HG03175 (cell line): ENCODE measurements around the gene MPC2.
"Not testable (repeated sequence)": the region's sequence is repeated elsewhere in the genome, so short reads cannot be mapped to it uniquely, and the experiment has no call there.

Source experiments
- ATAC-seq: cut with Tn5 transposase; IDR thresholded peaks from one replicate; pipeline ENCODE4 v1.9.1; 2021; ENCODE audit warnings: mild to moderate bottlenecking, moderate library complexity; ENCODE audit not compliant: unreplicated experiment

Gene MPC2

DNA sequence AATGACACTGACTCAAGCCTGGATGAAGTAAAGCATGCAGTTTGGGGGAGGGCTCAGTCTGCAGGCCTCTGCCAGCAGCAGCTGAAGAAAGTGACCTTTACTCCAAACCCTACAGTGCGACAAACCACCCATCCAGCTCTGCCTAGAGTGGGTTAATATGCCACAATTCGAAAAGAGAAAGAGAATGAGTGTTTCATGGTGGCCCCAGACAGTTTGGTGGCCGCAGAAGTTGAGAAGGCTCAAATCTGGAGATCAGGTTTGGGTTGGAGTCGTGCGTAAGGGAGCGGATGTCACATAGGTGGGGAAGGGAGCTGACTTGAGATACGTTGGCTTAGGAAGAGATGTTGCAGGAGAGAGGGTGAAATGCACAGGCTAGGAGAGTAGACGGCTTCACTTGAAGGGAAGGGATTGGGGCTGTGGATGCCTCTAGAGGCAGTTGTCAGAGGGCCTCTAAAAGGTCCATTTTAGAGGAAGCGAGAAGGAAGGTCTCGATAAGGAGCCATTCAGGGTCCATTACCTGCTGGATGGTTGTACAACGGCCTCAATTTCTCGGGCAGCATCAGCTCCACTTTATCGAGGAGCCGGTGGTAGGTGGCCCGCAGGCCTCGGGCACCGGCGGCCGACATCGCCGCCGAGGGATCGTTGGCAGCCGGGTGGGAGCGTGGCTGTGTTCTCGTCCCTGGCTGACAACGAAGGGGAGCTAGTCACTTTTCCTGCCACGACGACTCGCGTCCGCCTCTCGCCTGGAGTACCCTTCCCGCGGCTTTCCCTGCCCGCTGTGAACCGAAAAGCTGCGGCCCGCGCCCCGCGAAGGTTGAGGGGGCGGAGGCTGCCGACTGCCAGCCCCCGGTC, 1.4 kb downstream of the MPC2 start:
- ATAC-seq, result peak; percentile 11

DNA sequence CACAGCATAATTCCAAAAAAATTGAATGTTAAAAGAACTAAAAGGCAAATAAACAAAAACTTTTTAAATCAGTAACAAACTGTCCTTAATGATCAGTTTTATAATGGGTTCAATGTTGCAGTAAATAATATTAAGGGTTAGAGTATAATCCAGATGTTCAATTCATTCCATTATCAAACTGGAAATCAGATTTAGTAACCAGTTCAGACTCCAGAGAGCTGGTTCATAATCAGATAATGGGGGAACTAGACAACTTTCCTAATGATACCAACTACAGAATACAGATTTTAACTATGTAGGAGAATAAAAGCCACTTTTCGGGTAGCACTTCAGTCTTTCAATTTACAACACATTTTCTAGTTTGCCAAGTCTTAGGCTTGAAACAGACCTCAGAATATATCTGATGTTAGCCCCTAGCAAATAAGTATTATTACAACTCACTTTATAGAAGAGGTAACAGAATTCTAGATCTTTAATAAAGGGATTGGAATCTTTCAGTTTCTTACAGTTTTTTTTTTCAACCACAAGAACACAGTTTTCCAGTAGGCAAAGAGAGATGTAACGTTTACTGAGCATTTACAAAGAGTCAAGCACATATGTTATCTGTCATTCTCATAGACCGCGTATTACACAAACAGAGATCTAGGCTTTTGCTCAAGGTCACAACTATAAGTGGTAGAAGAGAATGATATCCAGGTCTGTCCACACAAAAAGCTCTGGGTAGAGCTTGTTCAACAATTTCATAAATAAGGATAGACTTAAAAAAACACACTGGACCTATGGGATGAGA, 2.3 kb downstream of the MPC2 start:
- no peak for ATAC-seq

DNA sequence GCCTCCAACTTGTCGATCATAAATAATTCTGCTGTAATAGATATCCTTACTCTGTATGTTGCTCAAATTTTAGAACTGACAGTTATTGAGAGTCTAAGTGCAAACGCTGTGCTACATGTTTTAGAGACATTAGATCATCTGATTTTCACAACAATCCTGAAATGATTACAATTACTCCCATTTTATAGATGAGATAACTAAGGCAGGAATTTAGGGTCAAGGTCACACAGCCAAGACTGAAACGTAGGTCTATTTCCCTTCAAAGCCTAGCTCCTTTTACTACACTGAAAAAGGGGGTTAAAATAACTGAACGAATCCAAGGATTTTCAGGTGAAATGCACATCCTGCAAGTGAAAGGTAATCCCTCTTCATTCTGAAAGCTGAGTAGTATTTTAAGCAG, 3.1 kb downstream of the MPC2 start:
- ATAC-seq, result no peak

DNA sequence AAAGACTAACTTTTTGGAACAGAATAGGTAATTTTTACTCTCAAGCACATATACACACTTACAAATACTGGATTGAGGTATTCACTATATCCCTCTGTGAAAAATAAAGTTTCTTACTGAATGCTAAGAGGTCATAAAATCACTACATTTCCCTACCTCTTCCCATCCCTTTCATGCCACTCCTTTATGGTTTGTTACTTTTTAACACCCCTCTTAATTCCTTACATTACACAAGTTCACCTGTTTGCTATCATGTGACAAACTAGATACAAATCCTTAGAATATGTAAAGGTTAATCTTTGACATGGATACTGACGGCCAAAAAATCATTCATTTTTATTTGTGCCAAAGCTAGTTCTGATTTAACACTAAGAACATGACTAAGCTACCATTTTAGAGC, 7.1 kb downstream of the MPC2 start:
- no peak for ATAC-seq

DNA sequence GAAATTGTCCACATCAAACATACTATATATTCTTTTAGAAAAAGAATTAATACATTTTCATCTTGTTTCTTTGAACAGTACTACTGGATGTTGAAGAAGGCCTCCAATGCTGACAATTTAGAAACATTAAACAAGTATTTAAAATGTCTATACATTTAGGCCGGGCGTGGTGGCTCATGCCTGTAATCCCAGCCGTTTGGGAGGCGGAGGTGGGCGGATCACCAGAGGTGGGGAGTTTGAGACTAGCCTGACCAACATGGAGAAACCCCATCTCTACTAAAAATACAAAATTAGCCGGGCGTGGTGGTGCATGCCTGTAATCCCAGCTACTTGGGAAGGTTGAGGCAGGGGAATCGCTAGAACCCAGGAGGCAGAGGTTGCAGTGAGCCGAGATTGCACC, 8.0 kb downstream of the MPC2 start:
- ATAC-seq, result not testable (repeated sequence)

DNA sequence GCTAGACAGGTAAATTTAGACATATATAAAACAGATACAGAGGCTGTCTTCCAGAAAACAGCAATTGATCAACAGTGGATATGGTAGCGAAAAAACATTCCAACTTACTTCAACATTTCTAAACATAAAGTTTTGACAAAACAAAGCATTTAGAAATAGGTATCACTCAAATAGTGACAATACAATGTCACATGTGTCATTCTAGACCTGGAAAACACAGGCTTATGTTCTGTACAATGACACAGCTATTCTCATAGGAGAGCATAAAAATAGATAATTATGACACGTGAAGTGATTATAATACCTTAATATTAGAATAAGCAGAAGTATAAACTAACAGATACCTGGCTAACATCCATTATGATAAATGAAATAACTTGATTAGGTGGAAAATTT, 8.4 kb downstream of the MPC2 start:
- no peak for ATAC-seq

DNA sequence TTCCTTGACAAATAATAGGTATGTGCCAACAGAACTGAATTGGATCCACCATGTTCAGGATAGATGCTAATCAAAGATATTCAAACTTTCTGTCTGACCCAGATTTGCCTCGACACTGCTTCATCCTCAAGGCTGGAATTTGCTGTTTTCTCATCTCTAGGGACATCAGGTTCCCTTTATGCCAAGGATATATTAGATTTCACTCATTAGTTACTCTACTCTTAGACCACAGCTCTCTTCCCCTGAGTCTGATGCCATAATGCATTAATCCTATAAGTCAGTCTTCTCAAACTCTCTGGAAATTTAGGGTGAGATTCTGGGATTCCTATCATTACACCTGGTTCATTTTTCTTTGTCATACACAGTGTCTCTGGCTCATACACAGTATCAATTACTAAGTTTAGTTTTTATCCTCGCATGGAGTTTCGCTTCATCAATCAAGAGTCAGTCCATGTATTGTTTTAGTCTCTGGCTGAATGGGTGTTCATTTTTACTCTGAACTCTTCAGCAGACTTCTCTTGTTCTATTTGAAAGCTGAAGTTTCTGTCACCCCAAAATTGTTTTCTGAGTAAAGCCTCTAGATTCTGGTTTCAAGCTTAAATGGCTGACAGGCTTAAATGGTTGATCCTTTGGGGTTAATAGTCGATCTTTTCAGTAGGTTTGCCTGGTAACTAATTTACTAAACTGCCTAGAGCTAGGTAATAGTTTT, 9.7 kb downstream of the MPC2 start:
- peak; percentile 60 for ATAC-seq

DNA sequence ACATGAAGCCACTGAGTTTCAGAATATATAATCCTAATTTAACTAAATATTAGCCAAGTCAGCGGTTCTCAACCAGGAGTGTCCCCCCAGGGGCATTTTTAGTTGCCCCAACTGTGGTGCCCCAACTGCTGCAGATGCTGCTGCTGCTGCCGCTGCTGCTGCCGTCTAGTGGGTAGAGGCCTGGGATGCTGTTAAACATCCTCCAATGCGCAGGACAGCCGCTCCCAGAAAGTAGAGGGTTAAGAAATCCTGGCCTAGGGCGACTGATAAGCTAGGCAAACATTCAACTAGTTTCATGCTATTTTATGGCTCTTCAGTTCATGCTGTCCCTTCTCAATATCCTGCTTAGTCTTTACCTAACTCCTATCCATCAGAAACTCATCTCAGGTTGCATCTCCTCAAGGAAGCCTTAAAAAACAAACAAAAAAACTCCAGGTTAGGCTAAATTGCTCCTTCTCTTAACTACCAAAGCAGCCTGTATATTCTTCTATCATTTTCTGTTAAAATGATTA, 10.3 kb downstream of the MPC2 start:
- no peak for ATAC-seq

DNA sequence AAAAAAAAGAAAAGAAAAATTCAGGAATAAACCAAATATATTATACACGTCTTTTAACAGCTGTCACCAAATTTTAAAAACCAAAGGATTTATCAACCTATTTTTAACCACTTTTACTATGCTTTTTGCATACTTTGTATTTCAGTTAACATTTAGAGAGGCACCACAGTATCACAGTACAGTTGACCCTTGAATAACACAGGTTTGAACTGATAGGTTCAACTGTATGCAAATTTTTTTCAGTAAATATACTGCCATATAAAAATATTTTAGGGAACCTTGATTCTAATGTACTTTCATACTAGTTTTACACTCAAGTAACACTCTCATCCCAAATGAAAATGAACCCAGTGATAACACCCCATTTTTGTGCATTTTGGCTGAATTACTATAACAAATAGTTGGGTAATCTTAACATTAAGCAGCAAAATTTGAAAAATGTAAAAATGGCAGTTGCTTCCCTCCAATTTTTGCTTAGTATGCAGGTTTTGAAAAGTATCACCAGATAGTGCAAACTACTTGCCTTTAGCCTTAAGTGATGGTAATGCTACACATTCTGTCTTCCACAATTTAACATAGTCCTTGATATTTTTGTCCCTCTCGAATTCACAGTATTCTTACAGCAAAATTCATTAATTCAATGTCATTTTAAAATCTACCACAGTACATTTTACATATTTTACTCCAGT, 12.2 kb downstream of the MPC2 start:
- ATAC-seq, result no peak

DNA sequence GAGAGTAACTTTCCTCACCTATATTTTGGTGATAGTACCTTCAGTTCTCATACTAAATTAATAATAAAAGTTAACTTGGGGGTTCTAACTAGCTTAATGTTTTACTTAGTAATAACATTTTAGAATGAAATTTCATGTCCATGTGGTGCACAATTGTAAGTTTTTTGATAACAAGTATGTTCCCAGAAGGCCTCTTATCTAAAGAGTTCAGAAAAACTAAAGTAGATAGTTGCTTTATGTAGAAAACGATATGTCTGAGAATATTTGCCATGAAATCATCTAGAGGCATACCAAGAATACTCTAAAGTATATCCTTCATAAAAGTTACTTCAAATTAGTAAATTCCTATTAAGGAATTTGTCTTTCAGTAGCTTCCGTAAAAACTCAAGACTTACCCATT, 12.8 kb downstream of the MPC2 start:
- ATAC-seq, result no peak

DNA sequence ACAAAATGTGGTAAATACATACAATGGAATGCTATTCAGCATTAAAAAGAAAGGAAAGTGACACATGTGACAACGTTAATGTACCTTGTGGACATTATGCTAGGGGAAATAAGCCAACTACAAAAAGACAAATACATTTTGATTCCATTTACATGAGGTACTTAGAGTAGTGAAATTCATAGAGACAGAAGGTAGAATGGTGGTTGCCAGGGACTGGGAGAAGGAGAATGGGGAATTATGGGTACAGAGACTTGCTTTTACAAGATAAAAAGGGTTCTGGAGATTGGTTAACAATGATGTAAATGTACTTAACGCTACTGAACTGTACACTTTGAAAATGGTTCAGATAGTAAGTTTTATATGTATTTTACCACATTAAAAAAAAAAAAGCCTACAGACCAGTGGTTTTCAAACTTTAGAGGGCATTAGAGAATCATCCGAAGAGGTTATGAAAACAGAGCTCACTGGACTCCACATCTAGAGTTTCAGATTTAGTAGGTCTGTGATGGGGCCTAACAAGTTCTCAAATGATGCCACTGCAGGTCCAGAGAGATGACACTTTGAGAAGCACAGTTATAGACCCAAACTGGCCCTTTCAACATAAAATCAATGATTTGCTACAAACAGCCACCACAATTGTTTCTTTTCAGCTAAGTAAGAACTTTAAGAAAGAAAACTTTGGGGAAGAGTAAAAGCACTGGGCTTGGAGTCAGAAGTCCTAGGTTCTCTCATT, 13.4 kb downstream of the MPC2 start:
- no peak for ATAC-seq

DNA sequence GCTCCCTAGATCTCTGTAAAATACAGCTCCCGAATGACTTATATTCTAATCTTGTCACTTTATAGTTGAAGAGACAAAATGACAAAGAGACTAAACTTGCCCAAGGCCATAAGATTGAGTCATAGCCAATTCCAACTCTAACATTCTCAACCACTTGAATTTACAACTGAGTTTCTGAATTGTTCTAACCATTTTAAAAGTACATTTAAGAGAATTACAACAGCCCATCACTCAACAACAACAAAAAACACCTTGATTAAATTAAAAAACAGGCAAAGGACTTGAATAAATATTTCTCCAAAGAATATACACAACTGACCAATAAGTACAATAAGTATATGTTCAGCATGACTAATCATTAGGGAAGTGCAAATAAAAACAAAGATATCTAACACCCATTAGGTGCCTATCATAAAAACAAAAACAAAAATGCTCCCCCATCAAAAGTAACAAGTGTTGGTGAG, 14.2 kb downstream of the MPC2 start:
- ATAC-seq, result no peak

DNA sequence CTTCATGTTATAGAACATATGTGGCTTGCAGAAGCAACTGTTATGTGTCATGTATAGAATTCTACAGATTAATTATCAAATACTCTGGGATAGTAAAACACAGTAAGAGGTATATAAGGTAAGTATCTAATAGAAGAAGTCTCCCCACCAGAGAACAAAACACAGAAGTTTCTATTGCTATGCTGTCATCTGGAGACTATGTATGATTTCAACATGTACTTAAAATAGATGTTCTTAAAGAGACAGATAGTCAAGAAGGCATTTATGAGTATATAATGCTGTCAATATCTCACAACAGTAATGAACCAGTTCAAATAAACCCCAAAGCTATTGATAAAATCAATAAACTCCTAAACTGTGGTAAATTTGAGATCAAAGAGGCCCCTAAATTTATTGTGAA, 14.8 kb downstream of the MPC2 start:
- no peak for ATAC-seq

DNA sequence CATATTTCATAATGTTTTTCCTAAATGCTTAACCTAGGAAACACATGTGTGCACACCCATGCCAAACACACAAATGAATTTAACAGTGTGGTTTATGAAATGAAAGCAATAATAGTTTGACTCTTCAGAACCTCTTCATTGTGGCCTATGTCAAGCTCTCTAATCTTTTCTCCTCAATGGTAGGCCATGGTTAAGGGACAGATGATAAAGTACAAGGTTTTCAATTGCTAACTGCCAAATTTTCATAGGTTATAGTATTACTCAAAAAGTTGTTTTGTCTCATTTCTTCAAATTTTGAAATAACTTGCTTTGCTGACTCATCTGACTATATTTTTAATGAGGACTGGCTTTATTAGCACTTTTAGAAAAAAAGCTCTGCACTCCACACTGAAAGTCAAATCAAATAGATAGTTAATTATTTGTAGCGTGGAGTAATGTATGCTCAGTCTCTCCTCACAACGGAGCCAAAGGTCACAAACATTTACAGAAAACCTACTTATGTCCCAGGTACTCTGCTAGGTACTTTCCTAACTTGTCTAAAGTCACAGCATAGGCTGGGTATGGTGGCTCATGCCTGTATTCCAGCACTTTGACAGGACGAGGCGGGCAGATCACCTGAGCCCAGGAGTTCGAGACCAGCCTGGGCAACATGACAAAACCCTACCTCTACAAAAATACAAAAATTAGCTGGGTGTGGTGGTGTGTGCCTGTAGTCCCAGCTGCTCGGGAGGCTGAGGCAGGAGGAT, 19.9 kb downstream of the MPC2 start:
- no peak for ATAC-seq

DNA sequence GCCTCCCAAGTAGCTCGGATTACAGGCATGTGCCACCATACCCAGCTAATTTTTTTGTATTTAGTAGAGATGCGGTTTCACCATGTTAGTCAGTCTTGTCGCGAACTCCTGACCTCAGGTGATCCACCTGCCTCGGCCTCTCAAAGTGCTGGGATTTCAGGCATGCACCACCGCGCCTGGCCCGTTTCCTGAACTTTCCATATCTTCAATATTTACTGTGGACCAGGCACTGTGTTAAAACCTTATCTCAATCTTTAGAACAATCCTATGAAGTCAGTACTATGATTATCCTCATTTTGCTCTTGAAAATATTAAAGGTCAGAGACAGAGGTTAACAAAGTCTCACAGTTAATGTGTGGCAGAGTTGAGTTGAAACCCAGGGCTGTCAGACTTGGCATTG, 21.3 kb downstream of the MPC2 start:
- ATAC-seq, result no peak

DNA sequence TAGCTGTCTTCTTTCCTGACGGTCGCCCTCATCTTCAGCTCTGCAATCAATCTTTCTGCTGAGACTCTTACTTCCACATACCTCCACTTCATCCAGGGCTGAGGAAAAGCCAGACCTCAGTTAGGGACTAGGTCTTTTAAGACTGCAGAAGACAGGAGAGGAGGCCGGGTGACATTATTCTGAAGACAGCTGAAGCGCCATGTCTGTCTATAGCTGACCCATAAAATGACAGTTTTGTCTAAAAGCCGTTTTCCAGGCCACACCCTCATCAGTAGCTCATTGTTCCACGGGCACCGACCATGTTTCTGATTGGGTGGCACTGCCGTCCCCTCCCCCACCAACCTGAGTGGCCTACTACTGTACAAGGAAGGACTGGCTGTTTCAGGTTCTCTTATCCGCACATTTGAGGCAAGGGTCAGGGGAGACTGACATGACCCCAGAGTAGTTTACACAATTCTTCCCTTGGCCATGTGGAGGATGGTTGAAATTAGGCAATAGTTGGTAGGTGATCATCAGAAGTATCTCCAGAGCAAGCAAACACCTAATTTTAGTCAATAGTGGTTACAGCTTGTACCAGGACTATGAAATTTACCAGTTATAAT, 22.9 kb downstream of the MPC2 start, which contains the start of gene ADCY10:
Gene ADCY10, minus strand, starts transcription at position 240 of the 602 bp plus-strand sequence. CDS start 8,994 bp downstream, outside the sequence.
- ATAC-seq, result no peak

DNA sequence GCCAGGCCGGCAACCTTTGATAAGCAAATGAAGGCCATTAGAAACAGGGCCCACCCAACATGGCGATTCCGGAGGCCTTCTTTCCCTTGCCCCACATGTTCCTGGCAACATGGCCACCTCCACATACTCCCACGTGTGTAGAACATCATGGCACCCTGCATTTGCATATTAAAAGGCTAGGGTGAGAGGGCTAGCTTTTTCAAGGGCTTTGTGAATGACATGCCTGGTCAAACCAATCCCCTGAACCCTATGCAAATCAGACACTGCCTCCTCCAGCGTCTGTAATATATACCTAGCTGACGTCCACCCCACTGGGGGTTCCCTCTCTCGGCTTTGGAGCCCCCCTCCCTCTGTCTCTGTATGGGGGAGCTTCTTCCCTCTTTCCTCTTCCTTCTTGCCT, 24.6 kb downstream of the MPC2 start:
- ATAC-seq, result no peak

DNA sequence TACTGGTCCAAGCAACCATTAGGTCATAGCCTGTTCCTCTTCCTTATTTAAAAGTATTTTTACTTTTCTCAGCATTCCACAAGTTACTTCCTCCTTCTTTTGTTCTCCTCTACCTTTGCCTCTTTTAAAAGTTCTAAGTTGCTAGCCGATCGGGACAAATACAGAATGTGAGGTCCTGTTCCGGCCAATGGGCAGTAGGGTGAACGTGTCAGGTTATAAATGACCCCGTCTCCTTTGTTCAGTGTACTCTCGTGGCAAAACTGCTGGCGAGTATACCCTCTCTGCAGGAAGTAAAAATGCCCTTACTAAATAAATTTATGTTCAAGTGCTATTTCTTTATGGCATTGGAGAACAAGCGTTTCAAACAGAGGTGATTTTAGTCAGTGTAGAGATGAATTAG, 25.5 kb downstream of the MPC2 start:
- ATAC-seq, result no peak

DNA sequence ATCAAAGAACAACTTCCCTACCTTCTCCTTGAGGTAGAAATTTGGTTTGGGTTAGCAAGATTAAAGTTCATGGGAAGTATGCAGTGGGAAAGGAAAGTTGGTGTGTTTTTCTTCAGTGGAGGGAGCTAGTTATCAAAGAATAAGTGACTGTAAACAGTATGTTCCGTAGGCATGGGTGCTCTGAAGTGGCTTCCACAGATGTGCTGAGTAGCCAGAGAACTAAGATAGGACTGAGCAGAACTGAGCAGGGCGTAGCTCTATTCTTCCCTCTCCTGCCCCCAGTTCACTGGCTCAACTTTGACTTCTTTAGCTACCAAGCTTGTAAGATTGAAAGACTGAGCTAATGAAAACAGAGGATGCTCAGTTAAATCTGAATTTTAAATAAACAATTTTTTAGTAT, 26.3 kb downstream of the MPC2 start:
- ATAC-seq, result no peak
